Measurements from ENCODE around the gene HLX. TPM values are rescaled to one million over a fixed set of nuclear protein-coding genes. Genes with fewer than 3 reads are reported as not detected.

HLX gene
- total RNA-seq, 1 experiment from 2014 or later: not detected

DNA sequence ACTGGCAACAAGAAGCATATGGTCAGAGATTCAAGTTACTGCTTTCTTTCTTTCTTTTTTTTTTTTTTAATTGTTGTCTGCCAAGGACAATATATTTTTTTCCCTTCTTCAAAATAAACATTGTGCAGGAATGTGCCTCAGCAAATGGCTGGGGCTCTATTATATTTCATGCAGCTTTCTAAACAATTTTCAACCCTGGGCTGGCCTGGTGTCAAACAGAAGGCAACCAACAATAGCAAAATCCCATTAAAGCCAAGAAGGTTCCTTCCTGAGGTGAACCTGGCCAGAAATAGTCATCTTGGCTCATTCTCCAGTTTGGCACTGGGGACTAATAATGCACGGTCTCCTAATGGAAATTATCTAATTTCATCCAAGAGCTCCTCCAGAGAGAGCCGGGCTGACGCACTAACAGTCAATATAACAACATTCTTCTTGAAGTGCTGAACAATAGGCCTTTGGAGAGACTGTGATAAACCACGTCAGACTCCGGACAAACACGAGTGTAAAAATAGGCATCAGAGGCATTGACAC, 35.7 kb upstream of the HLX start:
- intact Hi-C loops (cut with micrococcal nuclease; ENCODE audit: unreplicated experiment): no loop called here
- Histone ChIP-seq H3K9me3 (ENCODE audit: low read depth, low read length, poor library complexity, severe bottlenecking) (no peaks in the 10 kb centered on the region), H3K27me3 (replicated peaks; ENCODE audit: insufficient read depth, low read depth, low read length, poor library complexity) (no peaks in the 10 kb centered on the region), H3K4me1 (ENCODE audit: insufficient read depth, low read length, poor library complexity, severe bottlenecking) (no peaks in the 10 kb centered on the region), H3K4me3 (ENCODE audit: low read depth, low read length, poor library complexity, severe bottlenecking) (no peak overlapping the region), H3K27ac (ENCODE audit: low read depth, low read length, poor library complexity, severe bottlenecking) (no peak overlapping the region), H3K36me3 (ENCODE audit: insufficient read depth, low read length, poor library complexity, severe bottlenecking) (no peaks in the 10 kb centered on the region)
- CTCF ChIA-PET: no interaction called here
- POLR2A ChIA-PET (ENCODE audit: low non-redundant PET): no interaction called here
- no peak for DNase-seq (ENCODE audit: low spot score)
- BruUV-seq (replicated peaks): no TSS peak
- no peak for TF ChIP-seq EZH2 (IDR thresholded peaks at IDR 0.05; ENCODE audit: borderline replicate concordance, low read depth, low read length, poor library complexity, severe bottlenecking)
- TF ChIP-seq, protein P1, sequence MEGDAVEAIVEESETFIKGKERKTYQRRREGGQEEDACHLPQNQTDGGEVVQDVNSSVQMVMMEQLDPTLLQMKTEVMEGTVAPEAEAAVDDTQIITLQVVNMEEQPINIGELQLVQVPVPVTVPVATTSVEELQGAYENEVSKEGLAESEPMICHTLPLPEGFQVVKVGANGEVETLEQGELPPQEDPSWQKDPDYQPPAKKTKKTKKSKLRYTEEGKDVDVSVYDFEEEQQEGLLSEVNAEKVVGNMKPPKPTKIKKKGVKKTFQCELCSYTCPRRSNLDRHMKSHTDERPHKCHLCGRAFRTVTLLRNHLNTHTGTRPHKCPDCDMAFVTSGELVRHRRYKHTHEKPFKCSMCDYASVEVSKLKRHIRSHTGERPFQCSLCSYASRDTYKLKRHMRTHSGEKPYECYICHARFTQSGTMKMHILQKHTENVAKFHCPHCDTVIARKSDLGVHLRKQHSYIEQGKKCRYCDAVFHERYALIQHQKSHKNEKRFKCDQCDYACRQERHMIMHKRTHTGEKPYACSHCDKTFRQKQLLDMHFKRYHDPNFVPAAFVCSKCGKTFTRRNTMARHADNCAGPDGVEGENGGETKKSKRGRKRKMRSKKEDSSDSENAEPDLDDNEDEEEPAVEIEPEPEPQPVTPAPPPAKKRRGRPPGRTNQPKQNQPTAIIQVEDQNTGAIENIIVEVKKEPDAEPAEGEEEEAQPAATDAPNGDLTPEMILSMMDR (conservative IDR thresholded peaks at IDR 0.05; ENCODE audit: low read depth, low read length): no peak

DNA sequence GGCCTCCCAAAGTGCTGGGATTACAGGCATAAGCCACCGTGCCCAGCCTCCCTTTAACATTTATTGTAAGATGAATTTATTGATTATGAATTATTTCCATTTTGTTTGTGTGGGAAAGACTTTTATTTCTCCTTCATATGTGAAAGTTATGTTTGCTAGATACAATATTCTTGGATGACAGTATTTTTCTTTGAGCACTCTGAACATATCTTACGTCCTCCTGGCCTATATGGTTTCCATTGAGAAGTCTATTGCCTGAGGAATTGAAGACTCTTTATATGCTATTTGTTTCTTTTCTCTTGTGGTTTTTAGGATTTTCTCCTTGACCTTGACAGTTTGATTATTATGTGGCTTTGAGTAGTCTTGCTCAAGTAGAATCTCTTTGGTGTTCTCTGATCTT, 26.8 kb upstream of the HLX start:
- no peaks in the 10 kb centered on the region for H3K9me3 ChIP-seq (ENCODE audit: low read depth, low read length, poor library complexity, severe bottlenecking)

DNA sequence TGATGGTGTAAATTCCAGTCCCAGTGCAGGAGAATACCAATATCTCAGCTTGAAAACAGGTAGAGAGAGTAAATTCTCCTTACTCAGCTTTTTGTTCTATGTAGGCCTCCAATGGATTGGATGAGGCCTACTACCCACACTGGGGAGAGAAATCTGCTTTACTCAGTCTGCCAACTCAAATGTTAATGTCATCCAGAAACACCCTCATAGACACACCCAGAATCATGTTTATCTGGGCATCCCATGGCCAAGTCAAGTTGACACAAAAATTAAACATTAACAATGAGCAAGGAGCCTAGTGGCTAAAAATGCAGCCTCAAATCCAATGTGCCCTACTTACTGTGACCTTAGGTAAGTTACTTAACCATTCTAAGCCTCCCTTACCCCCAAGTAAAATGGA, 6.9 kb upstream of the HLX start:
- CTCF ChIA-PET: no interaction called here
- intact Hi-C loops (cut with micrococcal nuclease; ENCODE audit: unreplicated experiment): loop anchor here (5.0 kb wide), 1 partner anchor 1295 kb away; no protein-coding TSS in a partner anchor
- TF ChIP-seq, protein P1 (conservative IDR thresholded peaks at IDR 0.05; ENCODE audit: low read depth, low read length): no peak
- TF ChIP-seq EZH2 (IDR thresholded peaks at IDR 0.05; ENCODE audit: borderline replicate concordance, low read depth, low read length, poor library complexity, severe bottlenecking): no peak
- H3K27me3 ChIP-seq (replicated peaks; ENCODE audit: insufficient read depth, low read depth, low read length, poor library complexity): peaks cover 23% of the 10 kb centered on the region
- H3K9me3 ChIP-seq (ENCODE audit: low read depth, low read length, poor library complexity, severe bottlenecking): no peaks in the 10 kb centered on the region
- no peak overlapping the region for H3K27ac ChIP-seq (ENCODE audit: low read depth, low read length, poor library complexity, severe bottlenecking)
- no peaks in the 10 kb centered on the region for H3K4me1 ChIP-seq (ENCODE audit: insufficient read depth, low read length, poor library complexity, severe bottlenecking)
- POLR2A ChIA-PET (ENCODE audit: low non-redundant PET): no interaction called here
- no TSS peak for BruUV-seq (replicated peaks)
- no peak overlapping the region for H3K4me3 ChIP-seq (ENCODE audit: low read depth, low read length, poor library complexity, severe bottlenecking)
- no peaks in the 10 kb centered on the region for H3K36me3 ChIP-seq (ENCODE audit: insufficient read depth, low read length, poor library complexity, severe bottlenecking)
- no peak for DNase-seq (ENCODE audit: low spot score)

More for the DNA sequence above, 26.8 kb upstream of the HLX start:
- no peak for DNase-seq (ENCODE audit: low spot score)
- BruUV-seq (replicated peaks): no TSS peak
- Histone ChIP-seq H3K36me3 (ENCODE audit: insufficient read depth, low read length, poor library complexity, severe bottlenecking) (no peaks in the 10 kb centered on the region), H3K4me3 (ENCODE audit: low read depth, low read length, poor library complexity, severe bottlenecking) (no peak overlapping the region), H3K27ac (ENCODE audit: low read depth, low read length, poor library complexity, severe bottlenecking) (no peak overlapping the region), H3K4me1 (ENCODE audit: insufficient read depth, low read length, poor library complexity, severe bottlenecking) (no peaks in the 10 kb centered on the region), H3K27me3 (replicated peaks; ENCODE audit: insufficient read depth, low read depth, low read length, poor library complexity) (no peaks in the 10 kb centered on the region)
- intact Hi-C loops (cut with micrococcal nuclease; ENCODE audit: unreplicated experiment): no loop called here
- TF ChIP-seq, protein P1 (conservative IDR thresholded peaks at IDR 0.05; ENCODE audit: low read depth, low read length): no peak
- no peak for TF ChIP-seq EZH2 (IDR thresholded peaks at IDR 0.05; ENCODE audit: borderline replicate concordance, low read depth, low read length, poor library complexity, severe bottlenecking)
- POLR2A ChIA-PET (ENCODE audit: low non-redundant PET): no interaction called here
- CTCF ChIA-PET: no interaction called here
